Measurements from ENCODE around the gene GLRX5.

DNA sequence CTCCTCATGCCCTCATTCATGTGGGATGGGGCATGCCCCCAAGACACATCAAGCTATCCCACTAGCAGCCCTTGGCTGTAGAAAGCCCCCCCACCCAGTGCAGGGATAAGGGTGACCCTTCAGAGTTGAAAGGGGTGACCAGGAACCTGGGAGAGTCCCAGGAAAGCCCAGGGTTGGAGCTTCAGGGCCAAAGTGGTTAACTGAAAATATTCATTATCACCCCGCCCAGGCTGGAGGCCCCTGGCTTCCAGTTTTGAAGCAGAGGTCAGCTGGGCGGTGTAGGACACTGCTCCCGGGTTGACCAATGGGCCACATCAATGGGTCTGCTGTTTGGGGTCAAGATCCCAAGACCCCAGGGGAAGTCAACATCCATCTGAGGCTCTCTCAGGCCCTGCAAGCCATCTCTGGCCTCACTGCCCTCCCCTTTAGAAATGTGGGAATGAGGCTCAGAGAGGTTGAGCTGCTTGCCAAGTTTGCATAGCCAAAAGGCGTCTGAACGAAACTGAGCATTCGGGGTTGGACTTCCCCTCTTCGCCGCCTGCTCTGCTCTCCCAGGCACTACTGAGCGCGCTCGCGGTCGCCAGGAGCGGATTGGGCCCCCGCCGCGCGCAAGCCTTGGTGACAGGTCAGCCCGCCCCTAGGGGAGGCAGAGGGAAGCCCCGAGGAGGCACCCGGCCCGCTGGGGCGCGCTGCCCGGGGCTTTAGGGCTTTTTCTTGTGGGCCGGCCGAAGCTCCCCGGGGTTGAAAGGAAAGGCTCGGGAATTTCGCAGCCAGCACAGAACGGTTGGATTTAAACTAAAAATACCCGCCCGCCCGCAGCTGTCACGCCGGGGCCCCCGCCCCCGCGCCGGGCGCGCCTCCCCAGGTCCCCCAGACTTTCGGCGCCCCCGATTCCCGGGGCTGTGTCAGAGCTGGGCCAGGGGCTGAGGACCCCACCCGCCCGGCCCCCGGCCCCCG is 19.0 kb upstream of the GLRX5 start:
- TF ChIP-seq, protein P1, sequence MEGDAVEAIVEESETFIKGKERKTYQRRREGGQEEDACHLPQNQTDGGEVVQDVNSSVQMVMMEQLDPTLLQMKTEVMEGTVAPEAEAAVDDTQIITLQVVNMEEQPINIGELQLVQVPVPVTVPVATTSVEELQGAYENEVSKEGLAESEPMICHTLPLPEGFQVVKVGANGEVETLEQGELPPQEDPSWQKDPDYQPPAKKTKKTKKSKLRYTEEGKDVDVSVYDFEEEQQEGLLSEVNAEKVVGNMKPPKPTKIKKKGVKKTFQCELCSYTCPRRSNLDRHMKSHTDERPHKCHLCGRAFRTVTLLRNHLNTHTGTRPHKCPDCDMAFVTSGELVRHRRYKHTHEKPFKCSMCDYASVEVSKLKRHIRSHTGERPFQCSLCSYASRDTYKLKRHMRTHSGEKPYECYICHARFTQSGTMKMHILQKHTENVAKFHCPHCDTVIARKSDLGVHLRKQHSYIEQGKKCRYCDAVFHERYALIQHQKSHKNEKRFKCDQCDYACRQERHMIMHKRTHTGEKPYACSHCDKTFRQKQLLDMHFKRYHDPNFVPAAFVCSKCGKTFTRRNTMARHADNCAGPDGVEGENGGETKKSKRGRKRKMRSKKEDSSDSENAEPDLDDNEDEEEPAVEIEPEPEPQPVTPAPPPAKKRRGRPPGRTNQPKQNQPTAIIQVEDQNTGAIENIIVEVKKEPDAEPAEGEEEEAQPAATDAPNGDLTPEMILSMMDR (IDR thresholded peaks at IDR 0.05) = peak in 4 of 7 experiments; percentile 31 to 43 (median 38)
- TF ChIP-seq POLR2A (IDR thresholded peaks at IDR 0.05) = no peak
